ENCODE results near the gene PKDCC.
"Not testable (repeated sequence)": the region's sequence is repeated elsewhere in the genome, so short reads cannot be mapped to it uniquely, and the experiment has no call there.

Gene PKDCC

DNA sequence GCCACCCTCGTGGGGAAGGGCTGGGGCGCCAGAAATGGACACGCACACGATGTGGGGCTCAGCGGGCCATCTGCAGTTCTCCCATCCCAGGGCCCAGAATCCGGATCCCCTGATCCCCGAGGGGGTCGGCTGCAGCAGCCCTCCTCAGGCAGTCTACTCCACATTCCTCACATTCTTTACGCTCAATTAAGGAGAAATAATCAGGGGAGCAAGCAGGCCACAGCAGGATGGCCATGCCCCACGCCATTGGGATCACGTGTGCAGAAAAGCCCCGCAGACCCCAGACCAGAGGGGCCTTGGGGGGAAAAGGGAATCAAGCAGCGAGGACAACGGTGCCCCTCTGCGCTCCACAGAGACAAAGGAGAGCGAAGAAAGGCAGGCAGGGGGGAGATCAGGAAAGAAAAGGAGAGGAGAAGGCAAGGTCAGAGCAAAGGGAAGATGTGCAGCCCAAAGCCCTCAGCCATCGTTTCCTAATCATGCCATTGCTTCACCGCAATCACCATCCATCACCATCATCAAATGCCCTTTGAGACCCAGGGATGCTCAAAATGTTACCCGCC is 17.5 kb upstream of the PKDCC start:
- H3K27me3 ChIP-seq (ENCODE audit: control insufficient read depth in 2 of 2, insufficient read depth in 2 of 2, low read length in 2 of 2), result no peaks in the 10 kb centered on the region
- H3K27ac ChIP-seq (ENCODE audit: low read depth in 2 of 2, low read length in 2 of 2), result no peak overlapping the region
- no peak overlapping the region for H3K4me3 ChIP-seq (ENCODE audit: low read length in 2 of 2)
- no peak overlapping the region for H3K9ac ChIP-seq (ENCODE audit: low read depth in 1 of 2, low read length in 2 of 2)
- no peaks in the 10 kb centered on the region for H3K4me1 ChIP-seq (ENCODE audit: control insufficient read depth in 2 of 2, insufficient read depth in 2 of 2, low read length in 2 of 2)
- no peaks in the 10 kb centered on the region for H3K9me3 ChIP-seq (ENCODE audit: control insufficient read depth in 2 of 2, low read length in 2 of 2)
- H3K36me3 ChIP-seq (ENCODE audit: control insufficient read depth in 2 of 2, insufficient read depth in 2 of 2, low read length in 2 of 2), result no peaks in the 10 kb centered on the region

DNA sequence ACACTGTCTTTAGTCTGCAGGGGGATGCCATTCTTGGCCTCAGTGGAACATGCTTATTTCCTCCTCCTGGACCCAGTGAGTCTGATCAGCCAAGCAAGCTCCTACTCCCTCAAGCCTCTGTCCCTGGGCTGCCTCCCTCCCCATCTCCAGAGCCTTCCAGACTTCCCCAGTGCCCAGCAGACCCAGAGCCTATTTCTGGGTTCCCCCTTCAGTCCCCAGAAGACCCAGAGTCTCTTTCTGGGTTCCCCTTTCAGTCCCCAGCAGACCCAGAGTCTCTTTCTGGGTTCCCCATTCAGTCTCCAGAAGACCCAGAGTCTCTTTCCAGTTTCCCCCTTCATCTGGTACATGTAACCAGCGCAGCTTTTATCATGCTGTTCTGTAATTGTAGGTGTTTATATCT is 17.0 kb upstream of the PKDCC start:
- Histone ChIP-seq H3K27me3 (ENCODE audit: control insufficient read depth in 2 of 2, insufficient read depth in 2 of 2, low read length in 2 of 2) (no peaks in the 10 kb centered on the region), H3K4me3 (ENCODE audit: low read length in 2 of 2) (no peak overlapping the region), H3K27ac (ENCODE audit: low read depth in 2 of 2, low read length in 2 of 2) (no peak overlapping the region), H3K9ac (ENCODE audit: low read depth in 1 of 2, low read length in 2 of 2) (no peak overlapping the region), H3K9me3 (ENCODE audit: control insufficient read depth in 2 of 2, low read length in 2 of 2) (no peaks in the 10 kb centered on the region), H3K36me3 (ENCODE audit: control insufficient read depth in 2 of 2, insufficient read depth in 2 of 2, low read length in 2 of 2) (no peaks in the 10 kb centered on the region), H3K4me1 (ENCODE audit: control insufficient read depth in 2 of 2, insufficient read depth in 2 of 2, low read length in 2 of 2) (no peaks in the 10 kb centered on the region)

DNA sequence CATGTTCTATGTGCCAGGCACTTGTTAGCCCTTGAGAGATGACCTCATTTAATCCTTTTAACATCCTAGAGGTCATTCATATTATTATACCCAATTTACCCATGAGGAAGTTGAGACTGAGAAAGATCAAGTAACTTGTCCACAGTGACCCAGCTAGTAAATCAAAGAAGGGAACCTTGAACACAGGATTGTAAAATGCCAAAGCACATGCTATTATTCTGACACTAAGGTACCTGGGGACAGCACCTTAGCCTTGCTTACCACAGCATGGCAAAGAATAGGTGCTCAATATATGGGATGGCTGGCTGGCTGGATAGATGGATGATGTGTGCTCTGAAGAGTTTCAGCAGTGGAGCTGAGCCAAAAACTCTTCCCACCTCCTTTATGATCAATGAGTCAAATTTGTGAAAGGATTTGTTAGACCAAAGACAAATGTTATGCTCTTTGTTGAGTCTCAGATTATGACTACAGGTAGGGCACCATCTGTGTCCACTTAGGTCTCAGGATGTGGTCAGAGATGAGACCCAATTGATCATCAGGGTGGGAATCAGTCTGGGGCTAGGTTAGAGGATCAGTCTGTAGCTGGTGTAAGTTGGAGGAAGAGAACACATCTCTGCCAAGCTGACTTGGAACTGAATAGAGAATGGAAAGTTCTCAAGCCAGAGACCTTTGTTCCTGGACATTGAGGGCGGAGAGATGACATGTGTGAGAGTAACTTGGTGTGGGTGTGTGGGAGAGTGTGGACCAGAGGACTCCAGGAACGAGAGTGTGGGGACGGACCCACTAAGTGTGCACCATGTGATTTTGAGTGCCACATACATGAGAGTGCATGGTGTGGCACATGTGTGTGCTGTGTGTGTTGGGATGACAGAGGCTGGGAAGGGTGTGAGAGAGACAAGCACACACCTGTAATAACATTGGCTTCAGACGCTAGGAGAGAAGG is 16.3 kb upstream of the PKDCC start:
- Histone ChIP-seq H3K27me3 (ENCODE audit: control insufficient read depth in 2 of 2, insufficient read depth in 2 of 2, low read length in 2 of 2) (no peaks in the 10 kb centered on the region), H3K9ac (ENCODE audit: low read depth in 1 of 2, low read length in 2 of 2) (no peak overlapping the region), H3K4me1 (ENCODE audit: control insufficient read depth in 2 of 2, insufficient read depth in 2 of 2, low read length in 2 of 2) (no peaks in the 10 kb centered on the region), H3K9me3 (ENCODE audit: control insufficient read depth in 2 of 2, low read length in 2 of 2) (no peaks in the 10 kb centered on the region), H3K36me3 (ENCODE audit: control insufficient read depth in 2 of 2, insufficient read depth in 2 of 2, low read length in 2 of 2) (no peaks in the 10 kb centered on the region), H3K4me3 (ENCODE audit: low read length in 2 of 2) (no peak overlapping the region), H3K27ac (ENCODE audit: low read depth in 2 of 2, low read length in 2 of 2) (no peak overlapping the region)

DNA sequence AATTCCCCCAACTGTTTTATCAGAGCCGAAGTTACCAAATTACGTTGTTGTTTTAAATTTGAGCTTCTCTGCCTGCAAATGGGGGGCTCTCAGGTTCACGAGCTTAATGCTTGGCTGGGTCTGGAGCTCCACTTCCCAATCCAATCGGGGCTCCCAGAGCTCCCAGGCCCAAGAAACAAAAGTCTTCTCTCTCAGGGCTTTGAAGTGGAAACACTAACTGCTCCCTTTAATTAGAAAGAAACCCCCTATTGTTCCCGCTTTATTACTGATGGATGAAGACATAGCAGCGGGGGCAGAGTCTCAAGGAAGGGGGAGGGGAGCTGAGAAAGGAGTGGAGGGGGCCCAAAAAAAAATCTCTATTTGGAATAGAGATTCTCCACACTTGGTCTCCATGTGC is 15.6 kb upstream of the PKDCC start:
- no peak overlapping the region for H3K9ac ChIP-seq (ENCODE audit: low read depth in 1 of 2, low read length in 2 of 2)
- H3K4me3 ChIP-seq (ENCODE audit: low read length in 2 of 2), result no peak overlapping the region
- H3K27ac ChIP-seq (ENCODE audit: low read depth in 2 of 2, low read length in 2 of 2), result no peak overlapping the region
- H3K27me3 ChIP-seq (ENCODE audit: control insufficient read depth in 2 of 2, insufficient read depth in 2 of 2, low read length in 2 of 2), result no peaks in the 10 kb centered on the region
- no peaks in the 10 kb centered on the region for H3K4me1 ChIP-seq (ENCODE audit: control insufficient read depth in 2 of 2, insufficient read depth in 2 of 2, low read length in 2 of 2)
- H3K9me3 ChIP-seq (ENCODE audit: control insufficient read depth in 2 of 2, low read length in 2 of 2), result no peaks in the 10 kb centered on the region
- no peaks in the 10 kb centered on the region for H3K36me3 ChIP-seq (ENCODE audit: control insufficient read depth in 2 of 2, insufficient read depth in 2 of 2, low read length in 2 of 2)

DNA sequence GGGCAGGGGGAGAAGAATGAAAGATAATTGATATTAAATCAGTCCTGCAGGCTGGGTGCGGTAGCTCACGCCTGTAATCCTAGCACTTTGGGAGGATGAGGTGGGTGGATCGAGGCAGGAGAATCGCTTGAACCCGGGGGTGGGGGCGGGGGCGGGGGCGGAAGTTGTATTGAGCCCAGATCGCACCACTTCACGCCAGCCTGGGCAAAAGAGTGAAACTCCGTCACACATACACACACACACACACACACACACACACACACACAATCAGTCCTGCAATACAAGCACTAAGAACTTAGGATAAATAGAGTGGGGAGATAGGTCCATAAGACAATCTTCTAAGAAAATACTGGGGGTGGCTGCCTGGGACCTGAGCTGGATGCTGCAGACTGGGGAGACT is 15.1 kb upstream of the PKDCC start:
- no peaks in the 10 kb centered on the region for H3K36me3 ChIP-seq (ENCODE audit: control insufficient read depth in 2 of 2, insufficient read depth in 2 of 2, low read length in 2 of 2)
- H3K4me1 ChIP-seq (ENCODE audit: control insufficient read depth in 2 of 2, insufficient read depth in 2 of 2, low read length in 2 of 2), result no peaks in the 10 kb centered on the region
- no peak overlapping the region for H3K9ac ChIP-seq (ENCODE audit: low read depth in 1 of 2, low read length in 2 of 2)
- no peak overlapping the region for H3K27ac ChIP-seq (ENCODE audit: low read depth in 2 of 2, low read length in 2 of 2)
- H3K4me3 ChIP-seq (ENCODE audit: low read length in 2 of 2), result no peak overlapping the region
- no peaks in the 10 kb centered on the region for H3K9me3 ChIP-seq (ENCODE audit: control insufficient read depth in 2 of 2, low read length in 2 of 2)
- no peaks in the 10 kb centered on the region for H3K27me3 ChIP-seq (ENCODE audit: control insufficient read depth in 2 of 2, insufficient read depth in 2 of 2, low read length in 2 of 2)

DNA sequence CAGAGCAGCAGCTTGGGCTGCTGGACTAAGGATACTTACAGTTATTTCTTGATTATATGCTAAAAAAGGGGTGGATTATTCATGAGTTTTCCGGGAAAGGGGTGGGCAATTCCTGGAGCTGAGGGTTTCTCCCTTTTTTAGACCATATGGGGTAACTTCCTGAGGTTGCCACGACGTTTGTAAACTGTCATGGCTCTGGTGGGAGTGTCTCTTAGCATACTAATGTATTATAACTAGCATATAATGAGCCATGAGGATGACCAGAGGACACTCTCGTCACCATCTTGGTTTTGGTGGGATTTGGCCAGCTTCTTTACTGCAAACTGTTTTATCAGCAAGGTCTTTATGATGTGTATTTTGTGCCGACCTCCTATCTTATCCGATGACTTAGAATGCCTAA is 13.7 kb upstream of the PKDCC start:
- H3K27me3 ChIP-seq (ENCODE audit: control insufficient read depth in 2 of 2, insufficient read depth in 2 of 2, low read length in 2 of 2); H3K27ac ChIP-seq (ENCODE audit: low read depth in 2 of 2, low read length in 2 of 2); H3K9me3 ChIP-seq (ENCODE audit: control insufficient read depth in 2 of 2, low read length in 2 of 2); H3K4me3 ChIP-seq (ENCODE audit: low read length in 2 of 2); H3K4me1 ChIP-seq (ENCODE audit: control insufficient read depth in 2 of 2, insufficient read depth in 2 of 2, low read length in 2 of 2); H3K9ac ChIP-seq (ENCODE audit: low read depth in 1 of 2, low read length in 2 of 2); H3K36me3 ChIP-seq (ENCODE audit: control insufficient read depth in 2 of 2, insufficient read depth in 2 of 2, low read length in 2 of 2): not testable (repeated sequence)

DNA sequence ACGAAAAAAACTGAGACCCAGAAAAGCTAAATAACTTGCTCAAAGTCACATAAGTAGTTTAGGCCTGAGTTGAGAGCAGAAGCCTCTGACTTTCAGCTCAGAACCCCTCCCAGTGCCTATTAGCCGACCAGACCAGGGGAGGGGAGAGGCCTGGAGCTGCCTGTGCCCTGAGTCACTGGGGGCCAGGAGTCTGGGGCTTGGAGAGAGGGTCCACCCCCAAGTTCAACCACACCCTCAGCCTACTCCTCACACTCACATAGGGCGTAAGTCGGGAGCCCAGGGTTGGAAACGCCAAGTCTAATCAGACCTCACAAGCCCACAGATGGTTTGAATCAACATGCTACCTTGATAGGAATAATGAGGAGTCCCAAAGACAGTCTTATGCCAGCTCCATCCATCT is 12.6 kb upstream of the PKDCC start:
- H3K9ac ChIP-seq (ENCODE audit: low read depth in 1 of 2, low read length in 2 of 2), result no peak overlapping the region
- H3K9me3 ChIP-seq (ENCODE audit: control insufficient read depth in 2 of 2, low read length in 2 of 2), result no peaks in the 10 kb centered on the region
- H3K27me3 ChIP-seq (ENCODE audit: control insufficient read depth in 2 of 2, insufficient read depth in 2 of 2, low read length in 2 of 2), result no peaks in the 10 kb centered on the region
- no peaks in the 10 kb centered on the region for H3K4me1 ChIP-seq (ENCODE audit: control insufficient read depth in 2 of 2, insufficient read depth in 2 of 2, low read length in 2 of 2)
- H3K36me3 ChIP-seq (ENCODE audit: control insufficient read depth in 2 of 2, insufficient read depth in 2 of 2, low read length in 2 of 2), result no peaks in the 10 kb centered on the region
- no peak overlapping the region for H3K27ac ChIP-seq (ENCODE audit: low read depth in 2 of 2, low read length in 2 of 2)
- H3K4me3 ChIP-seq (ENCODE audit: low read length in 2 of 2), result no peak overlapping the region

DNA sequence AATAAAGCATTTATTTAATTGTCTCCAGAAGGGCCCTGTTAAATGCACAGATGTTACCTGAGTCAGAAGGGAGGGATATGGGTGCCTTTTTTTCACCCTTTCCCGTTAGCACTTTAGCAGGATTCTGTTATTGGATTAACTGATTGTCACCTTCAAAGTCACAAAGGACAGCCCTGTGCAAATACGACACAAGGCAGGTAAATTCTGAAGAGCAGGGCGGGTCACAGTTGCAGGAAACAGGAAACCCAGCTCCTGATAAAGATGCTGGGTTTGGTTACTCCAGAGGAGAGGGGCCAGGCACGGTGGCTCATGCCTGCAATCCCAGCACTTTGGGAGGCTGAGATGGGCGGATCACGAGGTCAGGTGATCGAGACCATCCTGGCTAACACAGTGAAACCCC is 11.4 kb upstream of the PKDCC start:
- no peaks in the 10 kb centered on the region for H3K9me3 ChIP-seq (ENCODE audit: control insufficient read depth in 2 of 2, low read length in 2 of 2)
- no peaks in the 10 kb centered on the region for H3K27me3 ChIP-seq (ENCODE audit: control insufficient read depth in 2 of 2, insufficient read depth in 2 of 2, low read length in 2 of 2)
- H3K4me1 ChIP-seq (ENCODE audit: control insufficient read depth in 2 of 2, insufficient read depth in 2 of 2, low read length in 2 of 2), result no peaks in the 10 kb centered on the region
- no peaks in the 10 kb centered on the region for H3K36me3 ChIP-seq (ENCODE audit: control insufficient read depth in 2 of 2, insufficient read depth in 2 of 2, low read length in 2 of 2)
- H3K27ac ChIP-seq (ENCODE audit: low read depth in 2 of 2, low read length in 2 of 2), result no peak overlapping the region
- H3K9ac ChIP-seq (ENCODE audit: low read depth in 1 of 2, low read length in 2 of 2), result no peak overlapping the region
- H3K4me3 ChIP-seq (ENCODE audit: low read length in 2 of 2), result no peak overlapping the region

DNA sequence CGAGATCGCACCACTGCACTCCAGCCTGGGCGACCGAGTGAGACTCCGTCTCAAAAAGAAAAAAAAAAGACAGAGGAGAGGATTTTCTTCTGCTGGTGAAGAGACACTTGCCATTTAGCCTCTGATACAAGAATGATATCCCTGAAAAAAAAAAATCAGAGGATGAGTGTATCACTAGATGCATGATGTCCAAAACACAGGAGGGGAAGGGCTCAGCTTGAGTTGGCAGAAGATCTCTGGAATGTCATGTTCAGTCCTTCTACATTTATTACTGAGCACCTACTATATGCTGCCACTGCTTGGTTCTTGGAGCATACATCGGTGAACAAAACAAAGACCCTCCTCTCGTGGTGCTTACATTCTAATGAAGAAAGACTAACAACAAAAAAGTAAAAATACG is 10.9 kb upstream of the PKDCC start:
- no peaks in the 10 kb centered on the region for H3K36me3 ChIP-seq (ENCODE audit: control insufficient read depth in 2 of 2, insufficient read depth in 2 of 2, low read length in 2 of 2)
- H3K27me3 ChIP-seq (ENCODE audit: control insufficient read depth in 2 of 2, insufficient read depth in 2 of 2, low read length in 2 of 2), result no peaks in the 10 kb centered on the region
- H3K4me3 ChIP-seq (ENCODE audit: low read length in 2 of 2), result no peak overlapping the region
- H3K4me1 ChIP-seq (ENCODE audit: control insufficient read depth in 2 of 2, insufficient read depth in 2 of 2, low read length in 2 of 2), result no peaks in the 10 kb centered on the region
- H3K27ac ChIP-seq (ENCODE audit: low read depth in 2 of 2, low read length in 2 of 2), result no peak overlapping the region
- no peaks in the 10 kb centered on the region for H3K9me3 ChIP-seq (ENCODE audit: control insufficient read depth in 2 of 2, low read length in 2 of 2)
- no peak overlapping the region for H3K9ac ChIP-seq (ENCODE audit: low read depth in 1 of 2, low read length in 2 of 2)

DNA sequence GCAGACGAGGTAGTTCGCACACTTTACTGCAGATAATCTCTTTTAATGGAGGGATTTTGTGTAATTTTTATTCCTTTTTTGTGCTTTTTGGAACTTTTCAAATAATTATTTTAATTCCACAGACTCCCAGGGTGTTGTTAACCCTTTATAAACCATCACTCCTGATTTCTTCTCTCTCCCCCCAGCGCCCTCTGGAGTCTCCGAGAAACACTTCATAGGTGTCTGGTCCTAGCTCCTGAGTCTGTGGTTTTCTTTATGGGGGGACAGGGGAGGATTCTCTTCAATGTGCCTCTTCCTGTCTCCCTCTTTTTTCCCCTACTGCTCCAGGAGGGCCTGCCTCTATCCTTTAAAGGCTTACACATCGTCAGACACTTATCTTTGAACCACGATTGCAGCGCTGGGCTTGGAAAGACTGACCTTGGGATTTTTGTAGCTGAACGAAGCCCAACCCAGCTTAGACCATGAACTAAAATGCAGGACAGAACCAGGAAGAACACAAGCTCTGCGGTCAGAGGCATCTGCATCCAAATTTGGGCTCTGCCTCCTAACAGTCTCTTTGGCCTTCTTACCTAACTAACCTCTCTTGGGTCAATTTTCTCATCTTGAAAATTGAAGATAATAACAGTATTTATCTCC is 7.1 kb upstream of the PKDCC start:
- H3K4me1 ChIP-seq (ENCODE audit: control insufficient read depth in 2 of 2, insufficient read depth in 2 of 2, low read length in 2 of 2), result peaks cover 0 to under 1% of the 10 kb centered on the region in 2 donors
- H3K4me3 ChIP-seq (ENCODE audit: low read length in 2 of 2), result no peak overlapping the region
- peaks cover 0 to under 1% of the 10 kb centered on the region in 2 donors for H3K27me3 ChIP-seq (ENCODE audit: control insufficient read depth in 2 of 2, insufficient read depth in 2 of 2, low read length in 2 of 2)
- no peak overlapping the region for H3K27ac ChIP-seq (ENCODE audit: low read depth in 2 of 2, low read length in 2 of 2)
- H3K36me3 ChIP-seq (ENCODE audit: control insufficient read depth in 2 of 2, insufficient read depth in 2 of 2, low read length in 2 of 2), result no peaks in the 10 kb centered on the region
- no peaks in the 10 kb centered on the region for H3K9me3 ChIP-seq (ENCODE audit: control insufficient read depth in 2 of 2, low read length in 2 of 2)
- H3K9ac ChIP-seq (ENCODE audit: low read depth in 1 of 2, low read length in 2 of 2), result no peak overlapping the region
